GM12878 (cell line): Measurements from ENCODE around the gene DBN1. TPM values are rescaled to one million over a fixed set of nuclear protein-coding genes. Genes with fewer than 3 reads are reported as not detected.

ENCODE experiments used
- BCL11A ChIP-seq: IDR thresholded peaks from 2 replicates; pipeline ENCODE4 v1.6.1; 2011; ENCODE audit warnings: low read depth, low read length
- CBX3 ChIP-seq: fragments of 200-600 bp; sonication (generic); IDR thresholded peaks from 2 replicates; pipeline ENCODE4 v1.6.1; 2016; ENCODE audit warnings: low read depth, borderline replicate concordance
- CBX5 ChIP-seq: sonication (generic); IDR thresholded peaks from 2 replicates; pipeline ENCODE4 v1.6.1; 2016; ENCODE audit warnings: low read depth, moderate library complexity, mild to moderate bottlenecking, inconsistent platforms
- CREB1 ChIP-seq: IDR thresholded peaks from 2 replicates; pipeline ENCODE4 v1.6.1; 2012; ENCODE audit warnings: low read depth, mild to moderate bottlenecking, inconsistent platforms
- EZH2 ChIP-seq: IDR thresholded peaks from 2 replicates; pipeline ENCODE4 v1.6.1; 2012; ENCODE audit warnings: low read depth, mild to moderate bottlenecking, control low read depth, inconsistent platforms, low read length, borderline replicate concordance; ENCODE audit not compliant: control insufficient read depth
- JUND ChIP-seq: IDR thresholded peaks from 2 replicates; pipeline ENCODE4 v1.6.1; 2012; ENCODE audit warnings: low read depth, mild to moderate bottlenecking, low read length, improper control_type of control experiment, moderate library complexity
- POLR2AphosphoS5 ChIP-seq: IDR thresholded peaks from 2 replicates; pipeline ENCODE4 v1.6.1; 2011; ENCODE audit warnings: mild to moderate bottlenecking, low read length, inconsistent platforms
- STAT1 ChIP-seq: fragments of 450-650 bp; conservative IDR thresholded peaks from 2 replicates; pipeline ENCODE4 v1.6.1; 2014; ENCODE audit warnings: antibody characterized with exemption, mild to moderate bottlenecking
- TBL1XR1 ChIP-seq: IDR thresholded peaks from 2 replicates; pipeline ENCODE4 v1.6.1; 2012; ENCODE audit warnings: low read depth, low read length, improper control_type of control experiment
- ZNF24 ChIP-seq: fragments of 450-650 bp; IDR thresholded peaks from 2 replicates; pipeline ENCODE4 v1.6.1; 2017; ENCODE audit warnings: antibody characterized with exemption, mild to moderate bottlenecking
- ZSCAN29 ChIP-seq: fragments of 450-650 bp; IDR thresholded peaks from 2 replicates; pipeline ENCODE4 v1.6.1; 2017; ENCODE audit warnings: mild to moderate bottlenecking, moderate library complexity
- polyA plus RNA-seq, 11 experiments: library from polyadenylated mRNA; depleted of rRNA in 4 of 11; unstranded in 6 of 11; stranded (reverse) in 5 of 11; fragments of >200 nt; fragmentation: Nextera tagmentation in 4 of 11; fragmentation: Illumina TruSeq in 1 of 11; extraction: Ambion mirVana in 4 of 11; extraction: Trizol in 1 of 11; gene quantifications; 1 replicate in 1 of 11; 2 replicates in 10 of 11; pipeline versions ENCODE4 v1.2.1 to v1.2.3, GENCODE V29; 2011 to 2016; ENCODE audit warnings: inconsistent platforms in 2 of 11, missing spikeins in 2 of 11, low read depth in 1 of 11
- total RNA-seq, 4 experiments: library from RNA; depleted of rRNA in 3 of 4; stranded (reverse); fragments of >200 nt in 3 of 4; fragmentation: Illumina TruSeq in 1 of 4; extraction: Trizol in 1 of 4; gene quantifications; 2 replicates each; pipeline versions ENCODE4 v1.2.1 to v1.2.3, GENCODE V29; 2013 to 2021
- TF ChIP-seq, protein P1 (sequence below): fragments of 450-650 bp; IDR thresholded peaks from 2 replicates; pipeline ENCODE4 v1.6.1; 2016; ENCODE audit warnings: mild to moderate bottlenecking
- TF ChIP-seq, protein P2 (sequence below), 3 experiments: IDR thresholded peaks in 2 of 3; conservative IDR thresholded peaks in 1 of 3; 2 replicates each; pipeline ENCODE4 v1.5.1; 2011; ENCODE audit warnings: low read depth in 3 of 3, low read length in 3 of 3, mild to moderate bottlenecking in 3 of 3, control low read depth in 2 of 3, moderate library complexity in 2 of 3, inconsistent platforms in 1 of 3, mixed read lengths in 1 of 3; ENCODE audit not compliant: control insufficient read depth in 2 of 3, insufficient read depth in 1 of 3; ENCODE audit errors: extremely low read depth in 1 of 3
- TF ChIP-seq, protein P3 (sequence below): fragments of 450-650 bp; formaldehyde crosslinking; IDR thresholded peaks from 2 replicates; pipeline ENCODE4 v1.4.0; 2020; ENCODE audit warnings: mild to moderate bottlenecking, moderate library complexity
- TF ChIP-seq, protein P4 (sequence below): fragments of 450-650 bp; IDR thresholded peaks from 2 replicates; pipeline ENCODE4 v1.6.1; 2014; ENCODE audit warnings: mild to moderate bottlenecking
- TF ChIP-seq, protein P5 (sequence below): fragments of 450-650 bp; formaldehyde crosslinking; IDR thresholded peaks from 2 replicates; pipeline ENCODE4 v1.5.0; 2022; ENCODE audit warnings: mild to moderate bottlenecking, missing genetic modification characterization
- TF ChIP-seq, protein P6 (sequence below): IDR thresholded peaks from 2 replicates; pipeline ENCODE4 v1.6.1; 2012; ENCODE audit warnings: low read depth, low read length, improper control_type of control experiment

Gene DBN1
- total and polyA plus RNA-seq, 10 of the 15 experiments (the other 5 are each of a cell fraction or from before 2014, with no cell fraction given): 0.18 to 81.0 (median 27.9) TPM

DNA sequence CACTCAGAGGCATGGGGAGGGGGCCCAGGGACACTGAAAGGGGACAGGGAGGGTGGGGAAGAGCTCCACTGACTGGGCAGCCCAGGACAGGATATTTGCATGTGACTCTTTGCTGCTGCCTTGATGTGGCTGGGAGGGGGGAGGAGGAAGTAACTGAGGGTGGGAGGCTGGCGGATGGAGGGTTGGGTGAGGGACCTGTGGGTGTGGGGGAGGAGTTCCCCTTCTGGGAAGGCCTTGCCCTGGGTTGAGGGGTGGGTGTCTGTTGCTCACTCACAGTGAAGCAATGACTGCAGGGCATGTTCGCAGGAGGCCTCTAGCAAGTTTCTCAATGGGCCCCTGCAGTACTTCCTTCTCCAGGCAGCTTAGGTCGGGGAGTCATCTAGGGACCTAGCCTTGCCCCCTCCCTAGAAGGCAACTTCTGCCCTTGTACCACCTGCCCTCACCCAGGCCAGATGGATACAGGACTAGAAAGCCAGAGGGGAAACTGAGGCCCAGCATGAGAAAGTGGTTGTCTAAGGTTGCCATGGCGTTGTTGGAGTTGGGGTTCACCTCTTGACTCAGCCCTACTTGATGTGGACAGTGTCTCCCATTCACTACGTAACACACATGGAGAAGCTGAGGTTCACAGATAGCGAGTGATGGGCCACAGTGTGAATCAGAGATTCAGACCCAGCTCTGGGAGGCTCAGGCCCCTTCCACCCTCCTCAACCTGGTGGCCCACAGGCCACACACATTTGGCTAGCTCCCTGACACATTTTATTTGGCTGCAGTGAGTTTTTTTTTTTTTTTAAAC, 44.0 kb downstream of the DBN1 start (continued):
- TF ChIP-seq, protein P1, sequence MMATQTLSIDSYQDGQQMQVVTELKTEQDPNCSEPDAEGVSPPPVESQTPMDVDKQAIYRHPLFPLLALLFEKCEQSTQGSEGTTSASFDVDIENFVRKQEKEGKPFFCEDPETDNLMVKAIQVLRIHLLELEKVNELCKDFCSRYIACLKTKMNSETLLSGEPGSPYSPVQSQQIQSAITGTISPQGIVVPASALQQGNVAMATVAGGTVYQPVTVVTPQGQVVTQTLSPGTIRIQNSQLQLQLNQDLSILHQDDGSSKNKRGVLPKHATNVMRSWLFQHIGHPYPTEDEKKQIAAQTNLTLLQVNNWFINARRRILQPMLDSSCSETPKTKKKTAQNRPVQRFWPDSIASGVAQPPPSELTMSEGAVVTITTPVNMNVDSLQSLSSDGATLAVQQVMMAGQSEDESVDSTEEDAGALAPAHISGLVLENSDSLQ: no peak; the same call in 1 of the 2 replicates
- no peak for TF ChIP-seq CBX5
- peak; percentile 37; the same call in 1 of the 2 replicates for TF ChIP-seq BCL11A
- TF ChIP-seq, protein P2, sequence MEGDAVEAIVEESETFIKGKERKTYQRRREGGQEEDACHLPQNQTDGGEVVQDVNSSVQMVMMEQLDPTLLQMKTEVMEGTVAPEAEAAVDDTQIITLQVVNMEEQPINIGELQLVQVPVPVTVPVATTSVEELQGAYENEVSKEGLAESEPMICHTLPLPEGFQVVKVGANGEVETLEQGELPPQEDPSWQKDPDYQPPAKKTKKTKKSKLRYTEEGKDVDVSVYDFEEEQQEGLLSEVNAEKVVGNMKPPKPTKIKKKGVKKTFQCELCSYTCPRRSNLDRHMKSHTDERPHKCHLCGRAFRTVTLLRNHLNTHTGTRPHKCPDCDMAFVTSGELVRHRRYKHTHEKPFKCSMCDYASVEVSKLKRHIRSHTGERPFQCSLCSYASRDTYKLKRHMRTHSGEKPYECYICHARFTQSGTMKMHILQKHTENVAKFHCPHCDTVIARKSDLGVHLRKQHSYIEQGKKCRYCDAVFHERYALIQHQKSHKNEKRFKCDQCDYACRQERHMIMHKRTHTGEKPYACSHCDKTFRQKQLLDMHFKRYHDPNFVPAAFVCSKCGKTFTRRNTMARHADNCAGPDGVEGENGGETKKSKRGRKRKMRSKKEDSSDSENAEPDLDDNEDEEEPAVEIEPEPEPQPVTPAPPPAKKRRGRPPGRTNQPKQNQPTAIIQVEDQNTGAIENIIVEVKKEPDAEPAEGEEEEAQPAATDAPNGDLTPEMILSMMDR (IDR thresholded peaks at IDR 0.05 in 2 of 3, conservative IDR thresholded peaks at IDR 0.05 in 1 of 3; ENCODE audit: control insufficient read depth in 2 of 3, extremely low read depth in 1 of 3, insufficient read depth in 1 of 3, low read depth in 3 of 3, low read length in 3 of 3): no peak
- TF ChIP-seq, protein P3, sequence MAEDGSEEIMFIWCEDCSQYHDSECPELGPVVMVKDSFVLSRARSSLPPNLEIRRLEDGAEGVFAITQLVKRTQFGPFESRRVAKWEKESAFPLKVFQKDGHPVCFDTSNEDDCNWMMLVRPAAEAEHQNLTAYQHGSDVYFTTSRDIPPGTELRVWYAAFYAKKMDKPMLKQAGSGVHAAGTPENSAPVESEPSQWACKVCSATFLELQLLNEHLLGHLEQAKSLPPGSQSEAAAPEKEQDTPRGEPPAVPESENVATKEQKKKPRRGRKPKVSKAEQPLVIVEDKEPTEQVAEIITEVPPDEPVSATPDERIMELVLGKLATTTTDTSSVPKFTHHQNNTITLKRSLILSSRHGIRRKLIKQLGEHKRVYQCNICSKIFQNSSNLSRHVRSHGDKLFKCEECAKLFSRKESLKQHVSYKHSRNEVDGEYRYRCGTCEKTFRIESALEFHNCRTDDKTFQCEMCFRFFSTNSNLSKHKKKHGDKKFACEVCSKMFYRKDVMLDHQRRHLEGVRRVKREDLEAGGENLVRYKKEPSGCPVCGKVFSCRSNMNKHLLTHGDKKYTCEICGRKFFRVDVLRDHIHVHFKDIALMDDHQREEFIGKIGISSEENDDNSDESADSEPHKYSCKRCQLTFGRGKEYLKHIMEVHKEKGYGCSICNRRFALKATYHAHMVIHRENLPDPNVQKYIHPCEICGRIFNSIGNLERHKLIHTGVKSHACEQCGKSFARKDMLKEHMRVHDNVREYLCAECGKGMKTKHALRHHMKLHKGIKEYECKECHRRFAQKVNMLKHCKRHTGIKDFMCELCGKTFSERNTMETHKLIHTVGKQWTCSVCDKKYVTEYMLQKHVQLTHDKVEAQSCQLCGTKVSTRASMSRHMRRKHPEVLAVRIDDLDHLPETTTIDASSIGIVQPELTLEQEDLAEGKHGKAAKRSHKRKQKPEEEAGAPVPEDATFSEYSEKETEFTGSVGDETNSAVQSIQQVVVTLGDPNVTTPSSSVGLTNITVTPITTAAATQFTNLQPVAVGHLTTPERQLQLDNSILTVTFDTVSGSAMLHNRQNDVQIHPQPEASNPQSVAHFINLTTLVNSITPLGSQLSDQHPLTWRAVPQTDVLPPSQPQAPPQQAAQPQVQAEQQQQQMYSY: no peak
- TF ChIP-seq JUND: no peak
- no peak for TF ChIP-seq CBX3
- no peak for TF ChIP-seq EZH2
- TF ChIP-seq, protein P4, sequence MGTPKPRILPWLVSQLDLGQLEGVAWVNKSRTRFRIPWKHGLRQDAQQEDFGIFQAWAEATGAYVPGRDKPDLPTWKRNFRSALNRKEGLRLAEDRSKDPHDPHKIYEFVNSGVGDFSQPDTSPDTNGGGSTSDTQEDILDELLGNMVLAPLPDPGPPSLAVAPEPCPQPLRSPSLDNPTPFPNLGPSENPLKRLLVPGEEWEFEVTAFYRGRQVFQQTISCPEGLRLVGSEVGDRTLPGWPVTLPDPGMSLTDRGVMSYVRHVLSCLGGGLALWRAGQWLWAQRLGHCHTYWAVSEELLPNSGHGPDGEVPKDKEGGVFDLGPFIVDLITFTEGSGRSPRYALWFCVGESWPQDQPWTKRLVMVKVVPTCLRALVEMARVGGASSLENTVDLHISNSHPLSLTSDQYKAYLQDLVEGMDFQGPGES: no peak
- TF ChIP-seq STAT1: no peak
- no peak; the same call in 1 of the 2 replicates for TF ChIP-seq TBL1XR1
- TF ChIP-seq ZNF24: peak; percentile 68; the same call in 1 of the 2 replicates
- TF ChIP-seq, protein P5, sequence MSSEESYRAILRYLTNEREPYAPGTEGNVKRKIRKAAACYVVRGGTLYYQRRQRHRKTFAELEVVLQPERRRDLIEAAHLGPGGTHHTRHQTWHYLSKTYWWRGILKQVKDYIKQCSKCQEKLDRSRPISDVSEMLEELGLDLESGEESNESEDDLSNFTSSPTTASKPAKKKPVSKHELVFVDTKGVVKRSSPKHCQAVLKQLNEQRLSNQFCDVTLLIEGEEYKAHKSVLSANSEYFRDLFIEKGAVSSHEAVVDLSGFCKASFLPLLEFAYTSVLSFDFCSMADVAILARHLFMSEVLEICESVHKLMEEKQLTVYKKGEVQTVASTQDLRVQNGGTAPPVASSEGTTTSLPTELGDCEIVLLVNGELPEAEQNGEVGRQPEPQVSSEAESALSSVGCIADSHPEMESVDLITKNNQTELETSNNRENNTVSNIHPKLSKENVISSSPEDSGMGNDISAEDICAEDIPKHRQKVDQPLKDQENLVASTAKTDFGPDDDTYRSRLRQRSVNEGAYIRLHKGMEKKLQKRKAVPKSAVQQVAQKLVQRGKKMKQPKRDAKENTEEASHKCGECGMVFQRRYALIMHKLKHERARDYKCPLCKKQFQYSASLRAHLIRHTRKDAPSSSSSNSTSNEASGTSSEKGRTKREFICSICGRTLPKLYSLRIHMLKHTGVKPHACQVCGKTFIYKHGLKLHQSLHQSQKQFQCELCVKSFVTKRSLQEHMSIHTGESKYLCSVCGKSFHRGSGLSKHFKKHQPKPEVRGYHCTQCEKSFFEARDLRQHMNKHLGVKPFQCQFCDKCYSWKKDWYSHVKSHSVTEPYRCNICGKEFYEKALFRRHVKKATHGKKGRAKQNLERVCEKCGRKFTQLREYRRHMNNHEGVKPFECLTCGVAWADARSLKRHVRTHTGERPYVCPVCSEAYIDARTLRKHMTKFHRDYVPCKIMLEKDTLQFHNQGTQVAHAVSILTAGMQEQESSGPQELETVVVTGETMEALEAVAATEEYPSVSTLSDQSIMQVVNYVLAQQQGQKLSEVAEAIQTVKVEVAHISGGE (CRISPR knock-in tag): no peak
- TF ChIP-seq ZSCAN29: no peak
- TF ChIP-seq, protein P6, sequence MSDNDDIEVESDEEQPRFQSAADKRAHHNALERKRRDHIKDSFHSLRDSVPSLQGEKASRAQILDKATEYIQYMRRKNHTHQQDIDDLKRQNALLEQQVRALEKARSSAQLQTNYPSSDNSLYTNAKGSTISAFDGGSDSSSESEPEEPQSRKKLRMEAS: peak; percentile 14; the same call in 1 of the 2 replicates
- TF ChIP-seq CREB1: no peak
- TF ChIP-seq POLR2AphosphoS5: 0 out of 2 replicates have a peak, but pooled peaks have one; percentile 60
